H9 (cell line): ENCODE data around the gene DLG1. TPM values are rescaled to one million over a fixed set of nuclear protein-coding genes. Genes with fewer than 3 reads are reported as not detected.

Experiments
- DNase-seq: peaks from one replicate; pipeline ENCODE4 v3.0.0-alpha.2; 2017
- H2AFZ ChIP-seq: one replicate; pipeline ENCODE4 v1.6.1; 2013; ENCODE audit warnings: mild to moderate bottlenecking, low read length, control low read depth, moderate library complexity
- H2AK5ac ChIP-seq: 2 replicates; pipeline ENCODE4 v1.6.1; 2013; ENCODE audit warnings: low read length, control low read depth, mixed read lengths; ENCODE audit not compliant: insufficient read length
- H2BK120ac ChIP-seq: one replicate; pipeline ENCODE4 v1.6.1; 2013; ENCODE audit warnings: low read depth, mild to moderate bottlenecking, low read length, control low read depth, inconsistent platforms; ENCODE audit not compliant: poor library complexity, severe bottlenecking
- H2BK12ac ChIP-seq: 2 replicates; pipeline ENCODE4 v1.6.1; 2013; ENCODE audit warnings: low read length, control low read depth, mixed read lengths, low read depth; ENCODE audit not compliant: insufficient read length
- H2BK15ac ChIP-seq: 2 replicates; pipeline ENCODE4 v1.6.1; 2013; ENCODE audit warnings: low read depth, low read length, control low read depth
- H2BK20ac ChIP-seq: one replicate; pipeline ENCODE4 v1.6.1; 2013; ENCODE audit warnings: low read depth, mild to moderate bottlenecking, low read length, control low read depth, inconsistent platforms; ENCODE audit not compliant: poor library complexity, severe bottlenecking
- H2BK5ac ChIP-seq: 2 replicates; pipeline ENCODE4 v1.6.1; 2013; ENCODE audit warnings: low read length, control low read depth, mixed read lengths; ENCODE audit not compliant: insufficient read length
- H3K14ac ChIP-seq: 2 replicates; pipeline ENCODE4 v1.6.1; 2013; ENCODE audit warnings: low read length, control low read depth; ENCODE audit not compliant: insufficient read depth
- H3K18ac ChIP-seq: 2 replicates; pipeline ENCODE4 v1.6.1; 2013; ENCODE audit warnings: low read depth, mild to moderate bottlenecking, mixed read lengths, low read length, control low read depth; ENCODE audit not compliant: insufficient read length
- H3K23ac ChIP-seq: 2 replicates; pipeline ENCODE4 v1.6.1; 2013; ENCODE audit warnings: low read length, control low read depth, mixed read lengths, low read depth; ENCODE audit not compliant: insufficient read length
- H3K23me2 ChIP-seq: 2 replicates; pipeline ENCODE4 v1.6.1; 2013; ENCODE audit warnings: low read depth, mild to moderate bottlenecking, mixed read lengths, low read length, control low read depth; ENCODE audit not compliant: insufficient read length, poor library complexity, severe bottlenecking
- H3K27ac ChIP-seq: 2 replicates; pipeline ENCODE4 v1.5.1; 2013; ENCODE audit warnings: low read length, control low read depth, mixed read lengths, low read depth; ENCODE audit not compliant: insufficient read length
- H3K27me3 ChIP-seq: 2 replicates; pipeline ENCODE4 v1.6.1; 2013; ENCODE audit warnings: low read length, control low read depth, inconsistent platforms; ENCODE audit not compliant: insufficient read depth
- H3K4ac ChIP-seq: 2 replicates; pipeline ENCODE4 v1.6.1; 2013; ENCODE audit warnings: low read depth, mild to moderate bottlenecking, control low read depth, inconsistent platforms, low read length, moderate library complexity
- H3K4me1 ChIP-seq: 2 replicates; pipeline ENCODE4 v1.6.1; 2013; ENCODE audit warnings: low read length, control low read depth, inconsistent platforms; ENCODE audit not compliant: insufficient read depth
- H3K4me2 ChIP-seq: 2 replicates; pipeline ENCODE4 v1.6.1; 2013; ENCODE audit warnings: low read length, control low read depth, mixed read lengths; ENCODE audit not compliant: insufficient read length, insufficient read depth
- H3K56ac ChIP-seq: 2 replicates; pipeline ENCODE4 v1.6.1; 2013; ENCODE audit warnings: low read depth, mild to moderate bottlenecking, mixed read lengths, low read length, control low read depth; ENCODE audit not compliant: insufficient read length
- H3K79me1 ChIP-seq: 2 replicates; pipeline ENCODE4 v1.6.1; 2013; ENCODE audit warnings: low read depth, mild to moderate bottlenecking, moderate library complexity, low read length, control low read depth, inconsistent platforms; ENCODE audit not compliant: insufficient read depth, poor library complexity, severe bottlenecking
- H3K79me2 ChIP-seq: 2 replicates; pipeline ENCODE4 v1.6.1; 2013; ENCODE audit warnings: low read length, control low read depth, inconsistent platforms; ENCODE audit not compliant: insufficient read depth
- H3K9ac ChIP-seq: 2 replicates; pipeline ENCODE4 v1.6.1; 2013; ENCODE audit warnings: low read length, control low read depth, mixed read lengths; ENCODE audit not compliant: insufficient read length; ENCODE audit errors: extremely low read depth
- H3K9me3 ChIP-seq: one replicate; pipeline ENCODE4 v1.6.1; 2013; ENCODE audit warnings: low read depth, low read length, inconsistent platforms; ENCODE audit not compliant: control insufficient read depth
- H3T11ph ChIP-seq: one replicate; pipeline ENCODE4 v1.6.1; 2013; ENCODE audit warnings: mild to moderate bottlenecking, low read length, control low read depth, inconsistent platforms
- H4K20me1 ChIP-seq: one replicate; pipeline ENCODE4 v1.6.1; 2013; ENCODE audit not compliant: control insufficient read depth, insufficient read length, insufficient read depth
- H4K5ac ChIP-seq: 2 replicates; pipeline ENCODE4 v1.6.1; 2013; ENCODE audit warnings: low read depth, mild to moderate bottlenecking, mixed read lengths, low read length, control low read depth; ENCODE audit not compliant: insufficient read length
- H4K8ac ChIP-seq: replicated peaks from 2 replicates; pipeline ENCODE4 v1.6.1; 2013; ENCODE audit warnings: low read length, control low read depth, mixed read lengths, low read depth; ENCODE audit not compliant: insufficient read length
- H4K91ac ChIP-seq: 2 replicates; pipeline ENCODE4 v1.6.1; 2013; ENCODE audit warnings: low read depth, mild to moderate bottlenecking, moderate library complexity, mixed read lengths, low read length, control low read depth; ENCODE audit not compliant: insufficient read length
- H3K27ac Mint-ChIP-seq, 3 experiments: 2 replicates in 2 of 3; 3 replicates in 1 of 3; pipeline ENCODE4 v1.8.0; 2020 to 2021; ENCODE audit warnings: mixed read lengths in 3 of 3, mild to moderate bottlenecking in 1 of 3, moderate library complexity in 1 of 3
- H3K27me3 Mint-ChIP-seq: 2 replicates; pipeline ENCODE4 v1.8.0; 2021; ENCODE audit warnings: low read depth, mild to moderate bottlenecking, moderate library complexity, mixed read lengths
- H3K36me3 Mint-ChIP-seq, 3 experiments: 2 replicates in 2 of 3; 3 replicates in 1 of 3; pipeline ENCODE4 v1.8.0; 2020 to 2021; ENCODE audit warnings: low read depth in 3 of 3, mixed read lengths in 3 of 3; ENCODE audit not compliant: insufficient read depth in 1 of 3
- H3K4me1 Mint-ChIP-seq, 2 experiments: 2 replicates each; pipeline ENCODE4 v1.8.0; 2020; ENCODE audit warnings: mixed read lengths in 2 of 2
- H3K4me3 Mint-ChIP-seq, 2 experiments: 2 replicates in 1 of 2; 3 replicates in 1 of 2; pipeline ENCODE4 v1.8.0; 2020 to 2021; ENCODE audit warnings: mild to moderate bottlenecking in 2 of 2, mixed read lengths in 2 of 2, moderate library complexity in 1 of 2
- H3K9me3 Mint-ChIP-seq, 2 experiments: 2 replicates in 1 of 2; 3 replicates in 1 of 2; pipeline ENCODE4 v1.8.0; 2020; ENCODE audit warnings: mild to moderate bottlenecking in 2 of 2, mixed read lengths in 2 of 2, moderate library complexity in 1 of 2
- CTCF ChIP-seq: fragments of 200-600 bp; sonication (generic); conservative IDR thresholded peaks from 3 replicates; pipeline ENCODE4 v1.8.0; 2021; ENCODE audit warnings: antibody characterized with exemption, mild to moderate bottlenecking
- WGBS: extraction: QIAGEN DNeasy Blood & Tissue Kit; methylation state at CpG from one replicate; pipeline ENCODE4 v1.1.7; 2013; ENCODE audit warnings: missing lambda C conversion rate, low lambda C conversion rate, mixed read lengths; ENCODE audit not compliant: insufficient read length; ENCODE audit errors: extremely low coverage; 5-methylcytosine and 5-hydroxymethylcytosine counted together
- total RNA-seq: library from RNA; stranded (reverse); gene quantifications from 2 replicates; pipeline ENCODE4 v1.2.1, GENCODE V29; 2021

The DLG1 gene
- total RNA-seq, 1 experiment from 2014 or later: 84.1 TPM

- no peaks in the 10 kb centered on the region for H3K23me2 ChIP-seq
- peaks cover 2% of the 10 kb centered on the region for H3K79me1 ChIP-seq
- no peak overlapping the region for H2AK5ac ChIP-seq
- no peak overlapping the region for H3K56ac ChIP-seq
- H3K23ac ChIP-seq: no peak overlapping the region
- H3K27ac Mint-ChIP-seq: peak overlapping the region in 1 of 3 experiments; percentile 16; a peak in 1 of 7 replicates
- H3K4ac ChIP-seq: no peak overlapping the region
- H3K4me1 ChIP-seq: no peaks in the 10 kb centered on the region
- no peak overlapping the region for H3K14ac ChIP-seq
- no peak overlapping the region for H2BK5ac ChIP-seq
- TF ChIP-seq CTCF: no peak
- no peak overlapping the region for H4K5ac ChIP-seq
- no peak overlapping the region for H4K8ac ChIP-seq
- H3K9me3 Mint-ChIP-seq: no peaks in the 10 kb centered on the region
- H3K79me2 ChIP-seq: peaks cover 2% of the 10 kb centered on the region; the same call in 1 of the 2 replicates
- no peak overlapping the region for H2AFZ ChIP-seq
- H2BK20ac ChIP-seq: no peak overlapping the region
- no CpG with 5 or more reads among the region's 6 CpGs for WGBS
- H3K18ac ChIP-seq: no peak overlapping the region
- no peaks in the 10 kb centered on the region for H3K27me3 Mint-ChIP-seq
- H3K27me3 ChIP-seq: no peaks in the 10 kb centered on the region
- no peak overlapping the region for H3K4me2 ChIP-seq
- peaks cover 0 to 10% (median 5%) of the 10 kb centered on the region in 3 experiments; a peak in 5 of 7 replicates for H3K36me3 Mint-ChIP-seq
- no peaks in the 10 kb centered on the region for H3K9me3 ChIP-seq
- no peak for DNase-seq
- peaks cover 5 to 13% of the 10 kb centered on the region in 2 experiments for H3K4me1 Mint-ChIP-seq
- H2BK120ac ChIP-seq: no peak overlapping the region
- no peak overlapping the region for H4K91ac ChIP-seq
- no peak overlapping the region for H3T11ph ChIP-seq
- H2BK15ac ChIP-seq: no peak overlapping the region
- no peak overlapping the region for H3K9ac ChIP-seq
- H3K4me3 Mint-ChIP-seq: no peak overlapping the region
- no peak overlapping the region for H2BK12ac ChIP-seq
- no peaks in the 10 kb centered on the region for H4K20me1 ChIP-seq
- no peak overlapping the region for H3K27ac ChIP-seq
Measured at GRCh38 chr3:197165890-197166289, 132.5 kb downstream of the DLG1 start.
